SK-N-SH (cell line): Measurements from ENCODE around the gene C1QTNF8. TPM values are rescaled to one million over a fixed set of nuclear protein-coding genes. Genes with fewer than 3 reads are reported as not detected.

Experiments used
- CTCF ChIA-PET: fragments of 300-600, 350-600 bp; formaldehyde crosslinking; extraction: SDS; loops from one replicate; lab custom pipeline; 2021; lab: Yijun Ruan, JAX
- POLR2A ChIA-PET: fragments of 350-600 bp; sonication (Branson Sonifier 250); formaldehyde crosslinking; extraction: SDS; loops from one replicate; lab custom pipeline; 2020; ENCODE audit warnings: antibody characterized with exemption, inconsistent platforms; lab: Yijun Ruan, JAX
- DNase-seq: peaks from one replicate; pipeline ENCODE4 v3.0.0; 2012
- H2AFZ ChIP-seq: fragments of 200-600 bp; sonication (generic); 2 replicates; pipeline ENCODE4 v1.8.1; 2016; ENCODE audit warnings: antibody characterized with exemption, mild to moderate bottlenecking, low read depth
- H3F3A ChIP-seq: fragments of 200-600 bp; sonication (generic); replicated peaks from 2 replicates; pipeline ENCODE3; 2016; ENCODE audit warnings: antibody characterized with exemption, mild to moderate bottlenecking; ENCODE audit not compliant: insufficient read depth
- H3K27ac ChIP-seq, 2 experiments: fragments of 200-500 bp in 1 of 2; fragments of 200-600 bp in 1 of 2; sonication (Bioruptor generic) in 1 of 2; sonication (generic), shearing (Covaris generic) in 1 of 2; 2 replicates each; pipeline versions ENCODE4 v1.5.1 to v1.6.1; 2014 to 2016; ENCODE audit warnings: low read depth in 2 of 2, inconsistent platforms in 1 of 2, low read length in 1 of 2, mild to moderate bottlenecking in 1 of 2, mixed read lengths in 1 of 2
- H3K27me3 ChIP-seq: fragments of 200-600 bp; sonication (generic), shearing (Covaris generic); 2 replicates; pipeline ENCODE4 v1.6.1; 2016; ENCODE audit warnings: mixed run types; ENCODE audit not compliant: insufficient read depth
- H3K36me3 ChIP-seq, 2 experiments: fragments of 200-500 bp in 1 of 2; fragments of 200-600 bp in 1 of 2; sonication (Bioruptor generic) in 1 of 2; sonication (generic) in 1 of 2; replicated peaks in 1 of 2; 2 replicates each; pipeline versions ENCODE3 to v1.5.1; 2014 to 2016; ENCODE audit warnings: low read length in 1 of 2, mild to moderate bottlenecking in 1 of 2; ENCODE audit not compliant: insufficient read depth in 2 of 2, control insufficient read depth in 1 of 2
- H3K4me1 ChIP-seq, 2 experiments: fragments of 200-500 bp in 1 of 2; fragments of 200-600 bp in 1 of 2; sonication (Bioruptor generic) in 1 of 2; sonication (generic), shearing (Covaris generic) in 1 of 2; 2 replicates each; pipeline versions ENCODE4 v1.5.1 to v1.6.1; 2014 to 2016; ENCODE audit warnings: low read depth in 1 of 2, low read length in 1 of 2, mixed run types in 1 of 2; ENCODE audit not compliant: insufficient read depth in 2 of 2, control insufficient read depth in 1 of 2
- H3K4me2 ChIP-seq: fragments of 200-600 bp; sonication (generic), shearing (Covaris generic); 2 replicates; pipeline ENCODE4 v1.6.1; 2017; ENCODE audit warnings: mixed run types
- H3K4me3 ChIP-seq, 2 experiments: fragments of 200-500 bp in 1 of 2; fragments of 200-600 bp in 1 of 2; sonication (Bioruptor generic) in 1 of 2; sonication (generic), shearing (Covaris generic) in 1 of 2; 2 replicates each; pipeline versions ENCODE4 v1.5.1 to v1.8.1; 2014 to 2016; ENCODE audit warnings: low read depth in 2 of 2, inconsistent platforms in 1 of 2, low read length in 1 of 2, mild to moderate bottlenecking in 1 of 2, mixed read lengths in 1 of 2, moderate library complexity in 1 of 2
- H3K79me2 ChIP-seq: fragments of 200-600 bp; sonication (generic); 2 replicates; pipeline ENCODE4 v1.8.1; 2017; ENCODE audit warnings: mild to moderate bottlenecking; ENCODE audit not compliant: insufficient read depth
- H3K9ac ChIP-seq: fragments of 200-600 bp; sonication (generic); 2 replicates; pipeline ENCODE4 v1.6.1; 2017; ENCODE audit warnings: mixed run types
- H3K9me2 ChIP-seq: fragments of 200-600 bp; sonication (generic); 2 replicates; pipeline ENCODE4 v1.6.1; 2017; ENCODE audit warnings: mixed run types
- H3K9me3 ChIP-seq: fragments of 200-600 bp; sonication (generic); 2 replicates; pipeline ENCODE4 v1.6.1; 2017; ENCODE audit warnings: mixed run types, mild to moderate bottlenecking, moderate library complexity
- H4K20me1 ChIP-seq: fragments of 200-600 bp; sonication (generic); 2 replicates; pipeline ENCODE4 v1.6.1; 2017; ENCODE audit warnings: mild to moderate bottlenecking, mixed run types; ENCODE audit not compliant: insufficient read depth
- ELF1 ChIP-seq: IDR thresholded peaks from 2 replicates; pipeline ENCODE4 v1.4.0; 2012
- EP300 ChIP-seq, 2 experiments: IDR thresholded peaks; 2 replicates each; pipeline versions ENCODE4 v1.4.0 to v1.6.1; 2012; ENCODE audit warnings: borderline replicate concordance in 1 of 2, low read depth in 1 of 2, low read length in 1 of 2
- FOSL2 ChIP-seq: IDR thresholded peaks from 2 replicates; pipeline ENCODE4 v1.4.0; 2012; ENCODE audit warnings: low read depth, mild to moderate bottlenecking, moderate library complexity, borderline replicate concordance
- JUND ChIP-seq: IDR thresholded peaks from 2 replicates; pipeline ENCODE4 v1.4.0; 2012
- NFIC ChIP-seq: IDR thresholded peaks from 2 replicates; pipeline ENCODE4 v1.4.0; 2012; ENCODE audit warnings: borderline replicate concordance
- POLR2AphosphoS5 ChIP-seq: IDR thresholded peaks from 2 replicates; pipeline ENCODE4 v1.6.1; 2012; ENCODE audit warnings: low read depth, low read length
- RXRA ChIP-seq: IDR thresholded peaks from 2 replicates; pipeline ENCODE4 v1.4.0; 2012; ENCODE audit warnings: low read depth, mild to moderate bottlenecking, borderline replicate concordance
- SMC3 ChIP-seq: IDR thresholded peaks from 2 replicates; pipeline ENCODE4 v1.6.1; 2012; ENCODE audit warnings: low read depth, low read length, improper control_type of control experiment
- TAF1 ChIP-seq: IDR thresholded peaks from 2 replicates; pipeline ENCODE4 v1.6.1; 2012; ENCODE audit warnings: low read depth, mild to moderate bottlenecking, low read length, moderate library complexity, borderline replicate concordance
- TEAD4 ChIP-seq: IDR thresholded peaks from 2 replicates; pipeline ENCODE4 v1.4.0; 2012; ENCODE audit warnings: mild to moderate bottlenecking, borderline replicate concordance; ENCODE audit not compliant: insufficient read depth
- YY1 ChIP-seq: IDR thresholded peaks from 2 replicates; pipeline ENCODE4 v1.4.0; 2012; ENCODE audit warnings: low read depth, mild to moderate bottlenecking
- WGBS: methylation state at CpG from one replicate; pipeline ENCODE4 v1.1.6; 2017; ENCODE audit warnings: low lambda C conversion rate; 5-methylcytosine and 5-hydroxymethylcytosine counted together
- polyA plus RNA-seq, 3 experiments: library from polyadenylated mRNA; depleted of rRNA; stranded (reverse); fragments of >200 nt; gene quantifications; 2 replicates each; pipeline ENCODE4 v1.2.3, GENCODE V29; 2012
- TF ChIP-seq, protein P1 (sequence below): IDR thresholded peaks from 2 replicates; pipeline ENCODE4 v1.4.0; 2012; ENCODE audit warnings: low read depth
- TF ChIP-seq, protein P2 (sequence below): IDR thresholded peaks from 2 replicates; pipeline ENCODE4 v1.6.1; 2012; ENCODE audit warnings: mild to moderate bottlenecking, low read depth, low read length, moderate library complexity

C1QTNF8 gene
- polyA plus RNA-seq, 1 of the 3 experiments (the other 2 are of a cell fraction), result not detected

DNA sequence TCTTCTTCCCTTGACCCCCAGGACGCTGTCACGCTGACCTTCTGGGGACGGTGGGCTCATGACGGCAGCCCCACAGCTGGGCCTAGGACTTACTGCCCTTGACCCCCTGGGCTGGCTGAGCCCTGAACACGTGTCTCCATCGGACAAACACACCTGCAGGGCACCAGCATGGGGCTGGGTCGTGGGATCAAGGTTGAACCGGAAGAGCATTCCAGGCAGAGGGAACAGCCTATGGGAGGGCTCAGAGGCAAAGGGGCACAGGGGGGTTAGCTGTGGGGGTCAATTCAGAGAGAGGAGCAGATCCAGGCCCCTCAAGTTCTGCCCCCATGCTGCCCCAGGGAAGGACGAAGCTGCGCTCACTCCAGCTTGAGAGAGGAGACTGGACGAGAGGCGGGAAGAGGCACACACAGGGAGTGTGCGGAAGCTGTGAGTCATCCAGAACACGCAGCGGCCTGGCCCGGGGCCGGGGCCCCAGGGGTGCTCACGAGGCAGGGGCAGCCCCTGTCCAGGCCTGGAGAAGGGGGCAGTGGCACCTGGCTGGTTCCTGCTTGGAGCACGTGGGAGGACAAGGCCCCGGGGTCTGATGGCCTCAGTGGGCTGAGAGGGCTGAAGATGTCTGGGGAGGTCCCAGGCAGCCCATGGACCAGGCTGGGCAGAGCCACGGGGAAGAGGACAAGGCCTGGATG, 13.6 kb downstream of the C1QTNF8 start:
- H3K9me3 ChIP-seq, result no peaks in the 10 kb centered on the region
- TF ChIP-seq FOSL2 (peak; percentile 4; the same call in 1 of the 2 replicates), ELF1 (no peak)
- TF ChIP-seq, protein P1, sequence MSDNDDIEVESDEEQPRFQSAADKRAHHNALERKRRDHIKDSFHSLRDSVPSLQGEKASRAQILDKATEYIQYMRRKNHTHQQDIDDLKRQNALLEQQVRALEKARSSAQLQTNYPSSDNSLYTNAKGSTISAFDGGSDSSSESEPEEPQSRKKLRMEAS, result 0 out of 2 replicates have a peak, but pooled peaks have one; percentile 21
- H3F3A ChIP-seq, result no peaks in the 10 kb centered on the region
- H3K9me2 ChIP-seq, result no peaks in the 10 kb centered on the region
- H3K79me2 ChIP-seq, result no peaks in the 10 kb centered on the region
- no peak overlapping the region for H3K4me3 ChIP-seq
- H4K20me1 ChIP-seq, result no peaks in the 10 kb centered on the region
- H2AFZ ChIP-seq, result no peak overlapping the region
- no peak overlapping the region for H3K27ac ChIP-seq
- no peaks in the 10 kb centered on the region for H3K36me3 ChIP-seq
- no peak overlapping the region for H3K9ac ChIP-seq
- no peaks in the 10 kb centered on the region for H3K4me1 ChIP-seq
- DNase-seq, result no peak
- WGBS, result 47% methylated on average over 12 of the region's 21 CpGs
- ChIA-PET POLR2A (no interaction called here), CTCF (interaction anchor here (0.5 to 1.5 kb wide), 2 partner anchors 18 to 668 kb away, joined by 3 to 4 read pairs; no protein-coding TSS in a partner anchor)
- no peak overlapping the region for H3K4me2 ChIP-seq
- H3K27me3 ChIP-seq, result peaks cover 63% of the 10 kb centered on the region

DNA sequence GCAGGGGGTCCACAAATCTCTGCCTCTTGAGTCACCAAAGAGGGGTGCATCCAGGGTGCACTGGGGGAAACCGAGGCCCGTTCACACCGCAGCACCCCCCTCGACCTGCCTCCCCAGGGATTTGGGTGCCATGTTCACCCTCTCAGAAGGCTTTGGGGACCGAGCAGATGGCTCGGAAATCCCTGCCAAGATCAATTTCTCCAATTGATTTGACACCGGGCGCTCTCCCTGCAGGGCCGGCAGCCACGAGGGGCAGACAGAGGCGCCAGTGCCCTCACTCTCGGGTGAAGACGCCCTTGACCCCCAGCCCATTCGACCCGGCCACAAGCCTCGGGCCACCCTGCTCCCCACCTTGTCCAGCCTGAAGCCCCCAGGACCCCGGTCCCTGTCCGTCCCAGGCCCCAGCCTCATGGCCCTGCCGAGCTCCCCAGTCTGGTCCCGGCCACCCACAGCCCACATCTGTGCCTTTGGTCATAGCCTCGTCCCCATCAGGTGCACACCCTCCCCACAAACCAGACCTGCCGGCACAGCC, 14.2 kb downstream of the C1QTNF8 start:
- Histone ChIP-seq H3K4me3 (no peak overlapping the region), H3K4me2 (no peak overlapping the region), H3K9ac (no peak overlapping the region), H3K36me3 (no peaks in the 10 kb centered on the region), H4K20me1 (peaks cover 2% of the 10 kb centered on the region; the same call in 1 of the 2 replicates), H3K9me3 (no peaks in the 10 kb centered on the region), H3K4me1 (no peaks in the 10 kb centered on the region), H3K9me2 (no peaks in the 10 kb centered on the region)
- DNase-seq, result no peak
- CTCF ChIA-PET, result interaction anchor here (1.5 kb wide), 1 partner anchor 17 kb away, joined by 4 read pairs; no protein-coding TSS in a partner anchor
- WGBS, result 28% methylated on average over 7 of the region's 22 CpGs
- TF ChIP-seq RXRA (no peak), POLR2AphosphoS5 (no peak), NFIC (no peak), SMC3 (no peak), TAF1 (no peak), TEAD4 (no peak), YY1 (no peak), EP300 (IDR thresholded peaks at IDR 0.05; ENCODE audit: borderline replicate concordance in 1 of 2, low read depth in 1 of 2, low read length in 1 of 2) (no peak), JUND (no peak)
- TF ChIP-seq, protein P2, sequence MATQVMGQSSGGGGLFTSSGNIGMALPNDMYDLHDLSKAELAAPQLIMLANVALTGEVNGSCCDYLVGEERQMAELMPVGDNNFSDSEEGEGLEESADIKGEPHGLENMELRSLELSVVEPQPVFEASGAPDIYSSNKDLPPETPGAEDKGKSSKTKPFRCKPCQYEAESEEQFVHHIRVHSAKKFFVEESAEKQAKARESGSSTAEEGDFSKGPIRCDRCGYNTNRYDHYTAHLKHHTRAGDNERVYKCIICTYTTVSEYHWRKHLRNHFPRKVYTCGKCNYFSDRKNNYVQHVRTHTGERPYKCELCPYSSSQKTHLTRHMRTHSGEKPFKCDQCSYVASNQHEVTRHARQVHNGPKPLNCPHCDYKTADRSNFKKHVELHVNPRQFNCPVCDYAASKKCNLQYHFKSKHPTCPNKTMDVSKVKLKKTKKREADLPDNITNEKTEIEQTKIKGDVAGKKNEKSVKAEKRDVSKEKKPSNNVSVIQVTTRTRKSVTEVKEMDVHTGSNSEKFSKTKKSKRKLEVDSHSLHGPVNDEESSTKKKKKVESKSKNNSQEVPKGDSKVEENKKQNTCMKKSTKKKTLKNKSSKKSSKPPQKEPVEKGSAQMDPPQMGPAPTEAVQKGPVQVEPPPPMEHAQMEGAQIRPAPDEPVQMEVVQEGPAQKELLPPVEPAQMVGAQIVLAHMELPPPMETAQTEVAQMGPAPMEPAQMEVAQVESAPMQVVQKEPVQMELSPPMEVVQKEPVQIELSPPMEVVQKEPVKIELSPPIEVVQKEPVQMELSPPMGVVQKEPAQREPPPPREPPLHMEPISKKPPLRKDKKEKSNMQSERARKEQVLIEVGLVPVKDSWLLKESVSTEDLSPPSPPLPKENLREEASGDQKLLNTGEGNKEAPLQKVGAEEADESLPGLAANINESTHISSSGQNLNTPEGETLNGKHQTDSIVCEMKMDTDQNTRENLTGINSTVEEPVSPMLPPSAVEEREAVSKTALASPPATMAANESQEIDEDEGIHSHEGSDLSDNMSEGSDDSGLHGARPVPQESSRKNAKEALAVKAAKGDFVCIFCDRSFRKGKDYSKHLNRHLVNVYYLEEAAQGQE, result no peak
- TF ChIP-seq, all 33 proteins: peak for 0
- POLR2A ChIA-PET, result no interaction called here
- H3F3A ChIP-seq, result no peaks in the 10 kb centered on the region
- H3K79me2 ChIP-seq, result no peaks in the 10 kb centered on the region
- peaks cover 63% of the 10 kb centered on the region for H3K27me3 ChIP-seq
- no peak overlapping the region for H2AFZ ChIP-seq
- no peak overlapping the region for H3K27ac ChIP-seq
